ENCODE measurements around the gene NYAP2.

The NYAP2 gene

DNA sequence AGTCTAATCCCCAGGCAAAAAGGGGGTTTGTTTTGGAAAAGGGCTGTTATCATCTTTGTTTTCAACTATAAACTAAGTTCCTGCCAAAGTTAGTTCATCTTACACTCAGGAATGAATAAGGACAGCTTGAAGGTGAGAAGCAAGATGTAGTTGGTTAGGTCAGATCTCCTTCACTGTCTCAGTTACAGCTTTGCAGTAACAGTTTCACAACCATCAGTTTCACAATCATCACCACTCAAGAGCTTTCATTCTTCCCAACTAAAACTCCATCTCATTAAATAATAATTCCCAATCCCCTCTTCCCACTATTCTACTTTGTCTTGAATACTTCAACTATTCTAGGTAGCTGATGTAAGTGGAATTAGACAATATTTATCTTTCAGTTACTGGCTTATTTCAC is 200.9 kb downstream of the NYAP2 start:
- intact Hi-C loops (cut with DNase I; ENCODE audit: low total_unique reads): no loop called here
- no peaks in the 10 kb centered on the region for H3K36me3 ChIP-seq
- no peaks in the 10 kb centered on the region for H3K27me3 ChIP-seq
- H3K9me3 ChIP-seq: no peaks in the 10 kb centered on the region
- no peaks in the 10 kb centered on the region for H3K4me1 ChIP-seq
- no peak overlapping the region for H3K4me3 ChIP-seq
- no peak overlapping the region for H3K27ac ChIP-seq
- TF ChIP-seq, protein P1, sequence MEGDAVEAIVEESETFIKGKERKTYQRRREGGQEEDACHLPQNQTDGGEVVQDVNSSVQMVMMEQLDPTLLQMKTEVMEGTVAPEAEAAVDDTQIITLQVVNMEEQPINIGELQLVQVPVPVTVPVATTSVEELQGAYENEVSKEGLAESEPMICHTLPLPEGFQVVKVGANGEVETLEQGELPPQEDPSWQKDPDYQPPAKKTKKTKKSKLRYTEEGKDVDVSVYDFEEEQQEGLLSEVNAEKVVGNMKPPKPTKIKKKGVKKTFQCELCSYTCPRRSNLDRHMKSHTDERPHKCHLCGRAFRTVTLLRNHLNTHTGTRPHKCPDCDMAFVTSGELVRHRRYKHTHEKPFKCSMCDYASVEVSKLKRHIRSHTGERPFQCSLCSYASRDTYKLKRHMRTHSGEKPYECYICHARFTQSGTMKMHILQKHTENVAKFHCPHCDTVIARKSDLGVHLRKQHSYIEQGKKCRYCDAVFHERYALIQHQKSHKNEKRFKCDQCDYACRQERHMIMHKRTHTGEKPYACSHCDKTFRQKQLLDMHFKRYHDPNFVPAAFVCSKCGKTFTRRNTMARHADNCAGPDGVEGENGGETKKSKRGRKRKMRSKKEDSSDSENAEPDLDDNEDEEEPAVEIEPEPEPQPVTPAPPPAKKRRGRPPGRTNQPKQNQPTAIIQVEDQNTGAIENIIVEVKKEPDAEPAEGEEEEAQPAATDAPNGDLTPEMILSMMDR (IDR thresholded peaks at IDR 0.05): no peak
- DNase-seq: no peak

DNA sequence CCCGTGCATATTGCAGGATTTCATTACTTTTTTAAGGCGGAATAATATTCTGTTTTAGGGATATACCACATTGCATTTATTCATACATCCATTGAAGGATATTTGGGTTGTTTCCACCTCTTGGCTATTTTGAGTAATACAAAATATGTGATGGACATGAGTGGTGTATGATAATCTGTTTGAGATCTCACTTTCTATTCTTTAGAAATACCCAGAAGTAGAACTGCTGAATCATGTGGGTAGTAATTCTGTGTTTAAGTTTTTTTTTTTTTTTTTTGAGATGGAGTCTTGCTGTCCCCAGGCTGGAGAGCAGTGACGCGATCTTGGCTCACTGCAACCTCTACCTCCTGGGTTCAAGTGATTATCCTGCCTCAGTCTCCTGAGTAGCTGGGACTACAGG is 201.4 kb downstream of the NYAP2 start:
- no peaks in the 10 kb centered on the region for H3K9me3 ChIP-seq
- H3K27ac ChIP-seq: no peak overlapping the region
- no peaks in the 10 kb centered on the region for H3K36me3 ChIP-seq
- DNase-seq: no peak
- H3K27me3 ChIP-seq: no peaks in the 10 kb centered on the region
- no peaks in the 10 kb centered on the region for H3K4me1 ChIP-seq
- H3K4me3 ChIP-seq: no peak overlapping the region
- intact Hi-C loops (cut with DNase I; ENCODE audit: low total_unique reads): no loop called here
- TF ChIP-seq, protein P1 (IDR thresholded peaks at IDR 0.05): no peak

DNA sequence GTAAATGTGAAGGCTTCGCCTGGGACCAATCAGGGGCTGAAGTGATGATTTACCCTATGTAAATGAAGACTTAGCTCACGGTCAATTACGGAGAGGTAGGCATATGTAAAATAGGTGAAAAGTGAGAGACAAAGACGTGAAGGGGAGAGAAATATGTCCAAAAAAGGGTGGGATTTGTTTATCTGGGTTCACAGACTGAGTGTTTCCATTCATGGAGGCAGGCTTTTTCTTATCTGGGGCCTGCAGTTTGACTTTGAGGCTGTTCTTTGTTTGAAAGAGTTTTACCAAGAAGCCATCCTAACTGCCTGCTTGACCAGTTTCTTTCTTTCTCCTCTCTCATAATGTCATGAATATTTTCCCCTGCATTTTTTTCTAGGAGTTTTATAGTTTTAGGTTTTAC is 202.7 kb downstream of the NYAP2 start:
- Histone ChIP-seq H3K36me3 (no peaks in the 10 kb centered on the region), H3K27me3 (no peaks in the 10 kb centered on the region), H3K4me1 (no peaks in the 10 kb centered on the region), H3K27ac (no peak overlapping the region), H3K4me3 (no peak overlapping the region), H3K9me3 (no peaks in the 10 kb centered on the region)
- intact Hi-C loops (cut with DNase I; ENCODE audit: low total_unique reads): no loop called here
- TF ChIP-seq, protein P1 (IDR thresholded peaks at IDR 0.05): no peak
- no peak for DNase-seq

DNA sequence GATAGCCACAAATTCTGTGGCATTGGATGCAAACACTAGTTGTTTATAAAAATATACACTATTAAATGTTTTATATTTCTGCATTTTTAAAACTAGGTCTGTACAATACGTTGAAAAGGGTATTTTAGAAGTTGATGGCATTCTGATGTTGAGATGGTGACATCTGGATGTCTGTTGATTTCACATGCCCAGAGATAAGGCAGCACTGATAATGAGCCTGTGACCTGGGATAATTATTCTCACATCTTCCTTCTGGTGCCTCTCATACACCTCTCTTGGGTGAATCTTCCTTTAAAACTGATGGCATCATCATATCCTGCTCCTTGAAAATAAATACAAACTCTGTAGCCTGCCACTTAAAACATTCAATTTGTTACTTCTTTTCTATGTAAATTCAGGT is 208.6 kb downstream of the NYAP2 start:
- DNase-seq: no peak
- intact Hi-C loops (cut with DNase I; ENCODE audit: low total_unique reads): no loop called here
- Histone ChIP-seq H3K27ac (no peak overlapping the region), H3K27me3 (no peaks in the 10 kb centered on the region), H3K4me1 (no peaks in the 10 kb centered on the region), H3K9me3 (no peaks in the 10 kb centered on the region), H3K4me3 (no peak overlapping the region), H3K36me3 (no peaks in the 10 kb centered on the region)
- TF ChIP-seq, protein P1 (IDR thresholded peaks at IDR 0.05): no peak

DNA sequence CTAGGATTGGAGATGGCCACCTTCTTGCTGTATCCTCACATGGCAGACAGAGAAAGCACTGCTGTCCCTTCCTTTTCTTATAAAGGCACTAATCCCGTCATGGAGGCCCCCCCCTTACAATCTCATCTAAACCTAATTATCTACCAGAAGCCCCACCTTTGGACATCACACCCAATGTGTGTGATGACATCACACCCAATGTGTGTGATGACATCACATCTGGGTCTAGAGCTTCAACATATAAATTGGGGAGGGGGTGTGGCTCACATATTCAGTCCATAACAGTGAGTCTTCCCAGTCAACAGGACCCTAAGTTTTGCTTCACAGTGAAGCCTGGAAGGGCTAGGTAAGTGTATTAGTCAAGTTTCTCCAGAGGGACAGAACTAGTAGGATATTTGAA is 213.1 kb downstream of the NYAP2 start:
- no peak overlapping the region for H3K27ac ChIP-seq
- intact Hi-C loops (cut with DNase I; ENCODE audit: low total_unique reads): no loop called here
- H3K4me1 ChIP-seq: no peaks in the 10 kb centered on the region
- no peaks in the 10 kb centered on the region for H3K27me3 ChIP-seq
- TF ChIP-seq, protein P1 (IDR thresholded peaks at IDR 0.05): no peak
- no peak for DNase-seq
- H3K9me3 ChIP-seq: no peaks in the 10 kb centered on the region
- H3K36me3 ChIP-seq: no peaks in the 10 kb centered on the region
- H3K4me3 ChIP-seq: no peak overlapping the region

DNA sequence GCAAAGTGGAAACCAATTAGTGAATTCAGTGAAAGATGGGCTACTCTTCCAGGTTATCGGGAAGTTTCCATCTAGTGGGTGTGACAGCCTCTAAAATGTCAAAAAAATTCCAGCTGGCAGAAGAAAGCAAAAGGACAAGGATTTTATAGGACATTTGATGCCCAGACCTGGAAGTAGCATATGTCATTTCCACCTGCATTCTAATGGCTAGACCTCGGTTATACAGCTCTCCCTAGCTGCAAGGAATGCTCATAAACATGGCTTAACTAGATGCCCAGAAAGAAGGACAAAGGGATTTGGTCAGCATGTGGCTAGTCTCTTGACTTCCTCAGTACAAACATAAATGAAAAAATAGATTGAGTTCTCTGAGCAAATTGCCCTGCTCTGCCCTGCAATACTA is 215.4 kb downstream of the NYAP2 start:
- Histone ChIP-seq H3K9me3 (no peaks in the 10 kb centered on the region), H3K36me3 (no peaks in the 10 kb centered on the region), H3K27me3 (no peaks in the 10 kb centered on the region), H3K4me1 (no peaks in the 10 kb centered on the region), H3K27ac (no peak overlapping the region), H3K4me3 (no peak overlapping the region)
- no peak for DNase-seq
- intact Hi-C loops (cut with DNase I; ENCODE audit: low total_unique reads): no loop called here
- TF ChIP-seq, protein P1 (IDR thresholded peaks at IDR 0.05): no peak
